Measurements from ENCODE around the gene DNAI2. TPM values are rescaled to one million over a fixed set of nuclear protein-coding genes. Genes with fewer than 3 reads are reported as not detected.

DNAI2 gene
- total and polyA plus RNA-seq, 9 of the 15 experiments (the other 6 are each of a cell fraction or from before 2014, with no cell fraction given) = not detected

DNA sequence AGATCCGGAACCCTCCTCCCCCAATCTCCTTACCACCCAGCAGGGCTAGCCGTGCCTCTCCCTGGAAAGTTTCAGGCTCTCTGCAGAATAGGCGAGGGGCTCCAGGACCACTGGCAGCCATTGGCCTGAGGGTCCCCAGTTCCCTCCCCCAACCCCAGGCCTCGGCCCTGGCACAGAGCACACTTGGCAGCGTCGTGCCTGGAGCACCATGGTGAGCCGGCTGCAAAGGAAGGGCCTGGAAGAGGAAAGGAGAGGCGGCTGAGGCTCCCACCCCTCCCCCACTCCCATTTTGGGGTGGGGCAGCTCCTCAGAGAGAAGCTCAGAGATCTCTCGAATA lies 88.0 kb downstream of the DNAI2 start (continued):
- TF ChIP-seq, protein P1, sequence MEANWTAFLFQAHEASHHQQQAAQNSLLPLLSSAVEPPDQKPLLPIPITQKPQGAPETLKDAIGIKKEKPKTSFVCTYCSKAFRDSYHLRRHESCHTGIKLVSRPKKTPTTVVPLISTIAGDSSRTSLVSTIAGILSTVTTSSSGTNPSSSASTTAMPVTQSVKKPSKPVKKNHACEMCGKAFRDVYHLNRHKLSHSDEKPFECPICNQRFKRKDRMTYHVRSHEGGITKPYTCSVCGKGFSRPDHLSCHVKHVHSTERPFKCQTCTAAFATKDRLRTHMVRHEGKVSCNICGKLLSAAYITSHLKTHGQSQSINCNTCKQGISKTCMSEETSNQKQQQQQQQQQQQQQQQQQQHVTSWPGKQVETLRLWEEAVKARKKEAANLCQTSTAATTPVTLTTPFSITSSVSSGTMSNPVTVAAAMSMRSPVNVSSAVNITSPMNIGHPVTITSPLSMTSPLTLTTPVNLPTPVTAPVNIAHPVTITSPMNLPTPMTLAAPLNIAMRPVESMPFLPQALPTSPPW (CRISPR knock-in tag; IDR thresholded peaks at IDR 0.05) = no peak
- TF ChIP-seq PCBP1 (IDR thresholded peaks at IDR 0.05; ENCODE audit: low read depth, low read length, poor library complexity, severe bottlenecking) (no peak), XRCC5 (IDR thresholded peaks at IDR 0.05; ENCODE audit: low read depth, low read length) (no peak), POLR3A (IDR thresholded peaks at IDR 0.05; ENCODE audit: borderline replicate concordance, extremely low read depth, insufficient read depth, insufficient read length) (no peak), PRPF4 (IDR thresholded peaks at IDR 0.05; ENCODE audit: insufficient read depth, low read depth, low read length, poor library complexity, severe bottlenecking) (no peak), FOXA1 (IDR thresholded peaks at IDR 0.05; ENCODE audit: borderline replicate concordance) (no peak)
- TF ChIP-seq, protein P2, sequence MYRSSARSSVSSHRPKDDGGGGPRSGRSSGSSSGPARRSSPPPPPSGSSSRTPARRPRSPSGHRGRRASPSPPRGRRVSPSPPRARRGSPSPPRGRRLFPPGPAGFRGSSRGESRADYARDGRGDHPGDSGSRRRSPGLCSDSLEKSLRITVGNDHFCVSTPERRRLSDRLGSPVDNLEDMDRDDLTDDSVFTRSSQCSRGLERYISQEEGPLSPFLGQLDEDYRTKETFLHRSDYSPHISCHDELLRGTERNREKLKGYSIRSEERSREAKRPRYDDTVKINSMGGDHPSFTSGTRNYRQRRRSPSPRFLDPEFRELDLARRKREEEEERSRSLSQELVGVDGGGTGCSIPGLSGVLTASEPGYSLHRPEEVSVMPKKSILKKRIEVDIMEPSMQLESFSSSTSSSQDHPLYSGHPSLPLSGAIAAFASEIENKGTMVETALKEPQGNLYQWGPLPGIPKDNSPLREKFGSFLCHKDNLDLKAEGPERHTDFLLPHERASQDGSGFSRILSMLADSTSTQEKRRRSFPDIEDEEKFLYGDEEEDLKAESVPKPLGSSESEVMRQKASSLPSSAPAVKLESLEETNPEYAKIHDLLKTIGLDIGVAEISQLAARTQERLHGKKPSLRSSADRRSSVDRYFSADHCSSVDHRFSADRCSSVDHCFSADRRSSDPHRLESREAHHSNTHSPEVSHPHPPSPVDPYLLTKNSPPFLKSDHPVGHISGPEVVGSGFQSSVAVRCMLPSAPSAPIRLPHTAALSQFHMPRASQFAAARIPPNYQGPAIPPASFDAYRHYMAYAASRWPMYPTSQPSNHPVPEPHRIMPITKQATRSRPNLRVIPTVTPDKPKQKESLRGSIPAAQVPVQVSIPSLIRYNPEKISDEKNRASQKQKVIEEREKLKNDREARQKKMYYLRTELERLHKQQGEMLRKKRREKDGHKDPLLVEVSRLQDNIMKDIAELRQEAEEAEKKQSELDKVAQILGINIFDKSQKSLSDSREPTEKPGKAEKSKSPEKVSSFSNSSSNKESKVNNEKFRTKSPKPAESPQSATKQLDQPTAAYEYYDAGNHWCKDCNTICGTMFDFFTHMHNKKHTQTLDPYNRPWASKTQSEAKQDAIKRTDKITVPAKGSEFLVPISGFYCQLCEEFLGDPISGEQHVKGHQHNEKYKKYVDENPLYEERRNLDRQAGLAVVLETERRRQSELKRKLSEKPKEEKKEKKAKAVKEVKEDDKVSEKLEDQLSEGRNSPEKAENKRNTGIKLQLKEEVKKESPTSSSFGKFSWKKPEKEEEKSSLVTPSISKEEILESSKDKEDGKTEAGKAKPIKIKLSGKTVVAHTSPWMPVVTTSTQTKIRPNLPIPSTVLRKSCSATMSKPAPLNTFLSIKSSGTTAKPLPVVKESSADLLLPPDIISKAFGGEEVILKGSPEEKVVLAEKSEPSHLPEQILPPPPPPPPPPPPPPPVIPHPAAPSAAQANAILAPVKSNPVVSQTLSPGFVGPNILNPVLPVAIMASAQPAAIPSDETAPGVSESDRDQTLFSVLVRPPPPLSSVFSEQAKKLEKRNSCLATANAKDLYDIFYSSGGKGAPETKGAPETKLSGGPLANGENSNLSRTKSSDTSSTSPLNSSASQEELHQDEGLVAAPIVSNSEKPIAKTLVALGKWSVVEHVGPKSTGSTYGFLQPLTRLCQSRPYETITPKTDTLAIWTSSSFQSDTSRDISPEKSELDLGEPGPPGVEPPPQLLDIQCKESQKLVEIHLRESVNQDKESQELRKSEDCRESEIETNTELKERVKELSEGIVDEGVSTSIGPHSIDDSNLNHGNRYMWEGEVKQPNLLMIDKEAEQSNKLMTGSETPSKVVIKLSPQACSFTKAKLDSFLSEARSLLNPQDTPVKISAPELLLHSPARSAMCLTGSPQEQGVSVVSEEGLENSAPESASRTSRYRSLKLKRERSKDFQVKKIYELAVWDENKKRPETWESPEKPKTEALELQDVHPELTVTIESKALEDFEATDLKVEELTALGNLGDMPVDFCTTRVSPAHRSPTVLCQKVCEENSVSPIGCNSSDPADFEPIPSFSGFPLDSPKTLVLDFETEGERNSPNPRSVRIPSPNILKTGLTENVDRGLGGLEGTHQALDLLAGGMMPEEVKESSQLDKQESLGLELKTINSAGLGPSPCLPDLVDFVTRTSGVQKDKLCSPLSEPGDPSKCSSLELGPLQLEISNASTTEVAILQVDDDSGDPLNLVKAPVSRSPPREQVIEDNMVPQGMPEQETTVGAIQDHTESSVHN (IDR thresholded peaks at IDR 0.05; ENCODE audit: borderline replicate concordance in 1 of 2, low read depth in 1 of 2) = no peak

All from K562 (cell line).